Liver (tissue), 9 donors: ENCODE results near the gene PRPF6. TPM values are rescaled to one million over a fixed set of nuclear protein-coding genes. Genes with fewer than 3 reads are reported as not detected.

Experiments used
- DNase-seq: peaks from one replicate; pipeline ENCODE4 v3.0.0-alpha.2; 2017; ENCODE audit warnings: low spot score
- H3K27ac ChIP-seq, 2 donors: one replicate each; pipeline ENCODE4 v1.7.0; 2013; ENCODE audit warnings: inconsistent platforms in 2 of 2, low read length in 2 of 2, control low read depth in 1 of 2, low read depth in 1 of 2, mild to moderate bottlenecking in 1 of 2
- H3K27me3 ChIP-seq, 4 donors: one replicate each; pipeline versions ENCODE4 v1.6.1 to v1.7.0; 2013; ENCODE audit warnings: low read length in 3 of 4, inconsistent platforms in 1 of 4, mild to moderate bottlenecking in 1 of 4, moderate library complexity in 1 of 4; ENCODE audit not compliant: control insufficient read depth in 4 of 4, insufficient read depth in 4 of 4
- H3K36me3 ChIP-seq, 4 donors: one replicate each; pipeline versions ENCODE4 v1.6.1 to v1.7.0; 2013; ENCODE audit warnings: low read length in 3 of 4, mild to moderate bottlenecking in 3 of 4, low read depth in 1 of 4, moderate library complexity in 1 of 4; ENCODE audit not compliant: control insufficient read depth in 4 of 4, insufficient read depth in 3 of 4
- H3K4me1 ChIP-seq, 4 donors: one replicate each; pipeline versions ENCODE4 v1.6.1 to v1.7.0; 2013; ENCODE audit warnings: low read length in 3 of 4, mild to moderate bottlenecking in 3 of 4, moderate library complexity in 1 of 4; ENCODE audit not compliant: control insufficient read depth in 4 of 4, insufficient read depth in 4 of 4
- H3K4me3 ChIP-seq, 3 donors: one replicate each; pipeline versions ENCODE4 v1.6.1 to v1.7.0; 2013; ENCODE audit warnings: low read length in 3 of 3, control low read depth in 1 of 3, low read depth in 1 of 3, mild to moderate bottlenecking in 1 of 3
- H3K9ac ChIP-seq, 2 donors: one replicate each; pipeline ENCODE4 v1.7.0; 2013; ENCODE audit warnings: low read length in 2 of 2, mild to moderate bottlenecking in 2 of 2, moderate library complexity in 2 of 2, control low read depth in 1 of 2, low read depth in 1 of 2
- H3K9me3 ChIP-seq, 4 donors: one replicate each; pipeline versions ENCODE4 v1.6.1 to v1.7.0; 2013; ENCODE audit warnings: low read length in 3 of 4; ENCODE audit not compliant: control insufficient read depth in 4 of 4
- CTCF ChIP-seq: fragments of 150-350 bp; IDR thresholded peaks from 2 replicates; pipeline ENCODE4 v1.5.1; 2017; ENCODE audit warnings: improper control_type of control experiment, low read depth, low read length; ENCODE audit not compliant: missing input control
- EGR1 ChIP-seq, 2 donors: IDR thresholded peaks; 2 replicates each; pipeline ENCODE4 v1.6.1; 2016 to 2018; ENCODE audit warnings: antibody characterized with exemption in 2 of 2, low read depth in 2 of 2
- FOXA1 ChIP-seq: IDR thresholded peaks from 2 replicates; pipeline ENCODE4 v1.6.1; 2016; ENCODE audit warnings: antibody characterized with exemption
- FOXA2 ChIP-seq: IDR thresholded peaks from 2 replicates; pipeline ENCODE4 v1.6.1; 2016; ENCODE audit warnings: antibody characterized with exemption
- GABPA ChIP-seq, 2 donors: IDR thresholded peaks in 1 of 2; conservative IDR thresholded peaks in 1 of 2; 2 replicates each; pipeline ENCODE4 v1.6.1; 2016; ENCODE audit warnings: antibody characterized with exemption in 2 of 2, mild to moderate bottlenecking in 1 of 2, moderate library complexity in 1 of 2
- HNF4A ChIP-seq, 2 donors: conservative IDR thresholded peaks; 2 replicates each; pipeline ENCODE4 v1.6.1; 2016; ENCODE audit warnings: antibody characterized with exemption in 2 of 2, mild to moderate bottlenecking in 2 of 2
- HNF4G ChIP-seq: IDR thresholded peaks from 2 replicates; pipeline ENCODE4 v1.6.1; 2016; ENCODE audit warnings: antibody characterized with exemption
- JUND ChIP-seq, 2 donors: IDR thresholded peaks; 2 replicates each; pipeline ENCODE4 v1.6.1; 2016; ENCODE audit warnings: antibody characterized with exemption in 2 of 2
- MAX ChIP-seq: IDR thresholded peaks from 2 replicates; pipeline ENCODE4 v1.6.1; 2016; ENCODE audit warnings: antibody characterized with exemption
- NR2F2 ChIP-seq: IDR thresholded peaks from 2 replicates; pipeline ENCODE4 v1.6.1; 2016; ENCODE audit warnings: antibody characterized with exemption
- RAD21 ChIP-seq, 2 donors: IDR thresholded peaks; 2 replicates each; pipeline ENCODE4 v1.6.1; 2016; ENCODE audit warnings: antibody characterized with exemption in 2 of 2, mild to moderate bottlenecking in 2 of 2
- RXRA ChIP-seq, 2 donors: IDR thresholded peaks; 2 replicates each; pipeline ENCODE4 v1.6.1; 2017 to 2018; ENCODE audit warnings: antibody characterized with exemption in 2 of 2, mild to moderate bottlenecking in 1 of 2
- YY1 ChIP-seq: IDR thresholded peaks from 2 replicates; pipeline ENCODE4 v1.6.1; 2016; ENCODE audit warnings: antibody characterized with exemption, mild to moderate bottlenecking
- WGBS: extraction: QIAGEN DNeasy Blood & Tissue Kit; methylation state at CpG from one replicate; pipeline ENCODE4 v1.1.7; 2013; 5-methylcytosine and 5-hydroxymethylcytosine counted together
- polyA plus RNA-seq, 2 donors: library from polyadenylated mRNA; stranded (reverse) in 1 of 2; unstranded in 1 of 2; fragments of 200-250 nt in 1 of 2; fragments of >200 nt in 1 of 2; fragmentation: Nextera tagmentation in 1 of 2; extraction: Ambion mirVana in 1 of 2; gene quantifications; one replicate each; pipeline versions ENCODE4 v1.2.1 to v1.2.3, GENCODE V29; 2013 to 2015
- total RNA-seq, 2 donors: library from RNA; depleted of rRNA; stranded (reverse); fragments of >200 nt; gene quantifications; one replicate each; pipeline ENCODE4 v1.2.3, GENCODE V29; 2014
- TF ChIP-seq, protein P1 (sequence below): IDR thresholded peaks from 2 replicates; pipeline ENCODE4 v1.6.1; 2016; ENCODE audit warnings: antibody characterized with exemption, mild to moderate bottlenecking
- TF ChIP-seq, protein P2 (sequence below): IDR thresholded peaks from 2 replicates; pipeline ENCODE4 v1.6.1; 2016; ENCODE audit warnings: antibody characterized with exemption
- donor health status: healthy.
- donor health status: healthy.
- donor health status: healthy.
- donor health status: healthy.
- donor health status: healthy.

Gene PRPF6
- total and polyA plus RNA-seq, 4 donors = 16.3 to 24.9 (median 23.1) TPM

- H3K4me3 ChIP-seq = no peak overlapping the region
- H3K4me1 ChIP-seq = peaks cover 13 to 40% (median 36%) of the 10 kb centered on the region in 4 donors
- DNase-seq = no peak
- WGBS = 95% methylated on average over 39 of the region's 39 CpGs
- no peak overlapping the region for H3K27ac ChIP-seq
- H3K9me3 ChIP-seq = no peaks in the 10 kb centered on the region
- no peak overlapping the region for H3K9ac ChIP-seq
- peaks cover 9 to 34% (median 13%) of the 10 kb centered on the region in 4 donors for H3K36me3 ChIP-seq
- no peak for TF ChIP-seq GABPA (IDR thresholded peaks at IDR 0.05 in 1 of 2, conservative IDR thresholded peaks at IDR 0.05 in 1 of 2)
- TF ChIP-seq RXRA (IDR thresholded peaks at IDR 0.05) = no peak
- TF ChIP-seq, protein P1, sequence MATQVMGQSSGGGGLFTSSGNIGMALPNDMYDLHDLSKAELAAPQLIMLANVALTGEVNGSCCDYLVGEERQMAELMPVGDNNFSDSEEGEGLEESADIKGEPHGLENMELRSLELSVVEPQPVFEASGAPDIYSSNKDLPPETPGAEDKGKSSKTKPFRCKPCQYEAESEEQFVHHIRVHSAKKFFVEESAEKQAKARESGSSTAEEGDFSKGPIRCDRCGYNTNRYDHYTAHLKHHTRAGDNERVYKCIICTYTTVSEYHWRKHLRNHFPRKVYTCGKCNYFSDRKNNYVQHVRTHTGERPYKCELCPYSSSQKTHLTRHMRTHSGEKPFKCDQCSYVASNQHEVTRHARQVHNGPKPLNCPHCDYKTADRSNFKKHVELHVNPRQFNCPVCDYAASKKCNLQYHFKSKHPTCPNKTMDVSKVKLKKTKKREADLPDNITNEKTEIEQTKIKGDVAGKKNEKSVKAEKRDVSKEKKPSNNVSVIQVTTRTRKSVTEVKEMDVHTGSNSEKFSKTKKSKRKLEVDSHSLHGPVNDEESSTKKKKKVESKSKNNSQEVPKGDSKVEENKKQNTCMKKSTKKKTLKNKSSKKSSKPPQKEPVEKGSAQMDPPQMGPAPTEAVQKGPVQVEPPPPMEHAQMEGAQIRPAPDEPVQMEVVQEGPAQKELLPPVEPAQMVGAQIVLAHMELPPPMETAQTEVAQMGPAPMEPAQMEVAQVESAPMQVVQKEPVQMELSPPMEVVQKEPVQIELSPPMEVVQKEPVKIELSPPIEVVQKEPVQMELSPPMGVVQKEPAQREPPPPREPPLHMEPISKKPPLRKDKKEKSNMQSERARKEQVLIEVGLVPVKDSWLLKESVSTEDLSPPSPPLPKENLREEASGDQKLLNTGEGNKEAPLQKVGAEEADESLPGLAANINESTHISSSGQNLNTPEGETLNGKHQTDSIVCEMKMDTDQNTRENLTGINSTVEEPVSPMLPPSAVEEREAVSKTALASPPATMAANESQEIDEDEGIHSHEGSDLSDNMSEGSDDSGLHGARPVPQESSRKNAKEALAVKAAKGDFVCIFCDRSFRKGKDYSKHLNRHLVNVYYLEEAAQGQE = no peak
- TF ChIP-seq MAX = no peak
- no peak for TF ChIP-seq JUND (IDR thresholded peaks at IDR 0.05)
- no peak for TF ChIP-seq NR2F2
- no peak for TF ChIP-seq FOXA2
- no peak for TF ChIP-seq FOXA1
- no peak for TF ChIP-seq RAD21 (IDR thresholded peaks at IDR 0.05)
- no peak for TF ChIP-seq CTCF
- TF ChIP-seq YY1 = no peak
- TF ChIP-seq EGR1 (IDR thresholded peaks at IDR 0.05; ENCODE audit: low read depth in 2 of 2) = no peak
- TF ChIP-seq HNF4G = no peak
- no peak for TF ChIP-seq HNF4A (conservative IDR thresholded peaks at IDR 0.05)
- H3K27me3 ChIP-seq = no peaks in the 10 kb centered on the region
Measured at GRCh38 chr20:63945921-63946920, 34.7 kb upstream of the PRPF6 start.

DNA sequence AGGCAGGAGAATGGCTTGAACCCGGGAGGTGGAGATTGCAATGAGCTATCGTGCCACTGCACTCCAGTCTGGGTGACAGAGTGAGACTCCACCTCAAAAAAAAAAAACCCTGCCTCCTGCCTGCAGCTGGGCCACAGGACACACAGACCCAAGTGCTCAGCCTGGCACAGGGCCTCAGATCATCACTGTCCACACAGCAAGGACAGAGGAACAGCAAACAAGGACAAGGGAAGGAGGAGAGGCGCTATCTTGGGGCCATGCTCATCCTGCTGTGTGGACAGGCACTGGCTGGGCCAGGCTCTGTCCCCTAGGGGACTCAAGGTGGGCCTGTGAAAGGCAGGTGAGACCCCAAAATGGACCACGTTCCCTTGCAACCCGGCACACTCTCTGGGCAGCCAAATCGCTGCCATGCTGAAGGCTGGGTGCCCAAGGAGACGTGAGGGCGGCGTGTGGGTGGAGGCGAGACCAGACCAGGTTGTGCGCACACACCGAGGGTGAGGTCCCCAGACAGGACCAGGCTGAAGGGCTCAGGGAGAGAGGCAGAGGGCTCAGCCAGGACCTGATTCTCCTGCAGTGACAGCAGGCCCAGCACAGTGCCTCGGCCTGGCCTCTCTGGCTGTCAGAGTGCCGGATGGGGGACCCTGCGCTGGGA, 33.8 kb upstream of the PRPF6 start:
- Histone ChIP-seq H3K27me3 (no peaks in the 10 kb centered on the region), H3K9me3 (no peaks in the 10 kb centered on the region), H3K4me1 (peaks cover 13 to 49% (median 43%) of the 10 kb centered on the region in 4 donors), H3K36me3 (peaks cover 9 to 33% (median 13%) of the 10 kb centered on the region in 4 donors), H3K27ac (no peak overlapping the region), H3K4me3 (no peak overlapping the region), H3K9ac (no peak overlapping the region)
- no peak for TF ChIP-seq YY1
- TF ChIP-seq JUND (IDR thresholded peaks at IDR 0.05) = no peak
- TF ChIP-seq, protein P1 = no peak
- TF ChIP-seq, protein P2, sequence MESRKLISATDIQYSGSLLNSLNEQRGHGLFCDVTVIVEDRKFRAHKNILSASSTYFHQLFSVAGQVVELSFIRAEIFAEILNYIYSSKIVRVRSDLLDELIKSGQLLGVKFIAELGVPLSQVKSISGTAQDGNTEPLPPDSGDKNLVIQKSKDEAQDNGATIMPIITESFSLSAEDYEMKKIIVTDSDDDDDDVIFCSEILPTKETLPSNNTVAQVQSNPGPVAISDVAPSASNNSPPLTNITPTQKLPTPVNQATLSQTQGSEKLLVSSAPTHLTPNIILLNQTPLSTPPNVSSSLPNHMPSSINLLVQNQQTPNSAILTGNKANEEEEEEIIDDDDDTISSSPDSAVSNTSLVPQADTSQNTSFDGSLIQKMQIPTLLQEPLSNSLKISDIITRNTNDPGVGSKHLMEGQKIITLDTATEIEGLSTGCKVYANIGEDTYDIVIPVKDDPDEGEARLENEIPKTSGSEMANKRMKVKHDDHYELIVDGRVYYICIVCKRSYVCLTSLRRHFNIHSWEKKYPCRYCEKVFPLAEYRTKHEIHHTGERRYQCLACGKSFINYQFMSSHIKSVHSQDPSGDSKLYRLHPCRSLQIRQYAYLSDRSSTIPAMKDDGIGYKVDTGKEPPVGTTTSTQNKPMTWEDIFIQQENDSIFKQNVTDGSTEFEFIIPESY = no peak
- no peak for TF ChIP-seq NR2F2
- TF ChIP-seq MAX = no peak
- TF ChIP-seq HNF4A (conservative IDR thresholded peaks at IDR 0.05) = no peak
- no peak for TF ChIP-seq RXRA (IDR thresholded peaks at IDR 0.05)
- DNase-seq = no peak
- WGBS = 86% methylated on average over 15 of the region's 15 CpGs
